ENCODE results near the gene SAMD10.
"Not testable (repeated sequence)": the region's sequence is repeated elsewhere in the genome, so short reads cannot be mapped to it uniquely, and the experiment has no call there.

The SAMD10 gene

GRCh38 chr20:63974402-63975200, 4.8 kb downstream of the SAMD10 start:
- no peak overlapping the region for H3K4me3 ChIP-seq (ENCODE audit: extremely low read depth, insufficient read depth, low read length, poor library complexity, severe bottlenecking)
- H3K4me1 ChIP-seq (ENCODE audit: control insufficient read depth, insufficient read depth, low read length, poor library complexity, severe bottlenecking), result peaks cover 8% of the 10 kb centered on the region
- WGBS, 2 experiments (ENCODE audit: insufficient coverage in 2 of 2), result 79 to 84% methylated on average over 12 to 16 of the region's 19 CpGs
- H3K36me3 ChIP-seq (ENCODE audit: control insufficient read depth, insufficient read depth, low read length), result no peaks in the 10 kb centered on the region
- H3K9me3 ChIP-seq (ENCODE audit: control insufficient read depth, low read length), result no peaks in the 10 kb centered on the region
- no peak overlapping the region for H3K27ac ChIP-seq (ENCODE audit: low read depth, low read length, severe bottlenecking)

GRCh38 chr20:63973636-63974401, 5.6 kb downstream of the SAMD10 start:
- no peak overlapping the region for H3K4me3 ChIP-seq (ENCODE audit: extremely low read depth, insufficient read depth, low read length, poor library complexity, severe bottlenecking)
- H3K4me1 ChIP-seq (ENCODE audit: control insufficient read depth, insufficient read depth, low read length, poor library complexity, severe bottlenecking), result peaks cover 11% of the 10 kb centered on the region
- no peaks in the 10 kb centered on the region for H3K9me3 ChIP-seq (ENCODE audit: control insufficient read depth, low read length)
- 17 to 18% methylated on average over 28 to 32 of the region's 37 CpGs for WGBS, 2 experiments (ENCODE audit: insufficient coverage in 2 of 2)
- no peak overlapping the region for H3K27ac ChIP-seq (ENCODE audit: low read depth, low read length, severe bottlenecking)
- H3K36me3 ChIP-seq (ENCODE audit: control insufficient read depth, insufficient read depth, low read length), result no peaks in the 10 kb centered on the region

- Histone ChIP-seq H3K4me3 (ENCODE audit: extremely low read depth, insufficient read depth, low read length, poor library complexity, severe bottlenecking) (no peak overlapping the region), H3K27ac (ENCODE audit: low read depth, low read length, severe bottlenecking) (no peak overlapping the region), H3K9me3 (ENCODE audit: control insufficient read depth, low read length) (no peaks in the 10 kb centered on the region), H3K4me1 (ENCODE audit: control insufficient read depth, insufficient read depth, low read length, poor library complexity, severe bottlenecking) (peaks cover 7% of the 10 kb centered on the region), H3K36me3 (ENCODE audit: control insufficient read depth, insufficient read depth, low read length) (peaks cover 3% of the 10 kb centered on the region)
- WGBS, 2 experiments (ENCODE audit: insufficient coverage in 2 of 2), result 95 to 100% methylated on average over 2 to 3 of the region's 3 CpGs
Observed at GRCh38 chr20:63973160-63973479, 6.3 kb downstream of the SAMD10 start.

GRCh38 chr20:63972312-63973159, 6.9 kb downstream of the SAMD10 start:
- H3K4me3 ChIP-seq (ENCODE audit: extremely low read depth, insufficient read depth, low read length, poor library complexity, severe bottlenecking), result no peak overlapping the region
- no peaks in the 10 kb centered on the region for H3K9me3 ChIP-seq (ENCODE audit: control insufficient read depth, low read length)
- H3K36me3 ChIP-seq (ENCODE audit: control insufficient read depth, insufficient read depth, low read length), result peaks cover 9% of the 10 kb centered on the region
- no peak overlapping the region for H3K27ac ChIP-seq (ENCODE audit: low read depth, low read length, severe bottlenecking)
- H3K4me1 ChIP-seq (ENCODE audit: control insufficient read depth, insufficient read depth, low read length, poor library complexity, severe bottlenecking), result peaks cover 4% of the 10 kb centered on the region
- 88 to 89% methylated on average over 15 to 17 of the region's 18 CpGs for WGBS, 2 experiments (ENCODE audit: insufficient coverage in 2 of 2)

GRCh38 chr20:63971960-63972311, 7.5 kb downstream of the SAMD10 start:
- whole genome bisulfite sequencing, 2 experiments (ENCODE audit: insufficient coverage in 2 of 2), result 86 to 96% methylated on average over 6 of the region's 10 CpGs
- not testable (repeated sequence) for H3K9me3 ChIP-seq (ENCODE audit: control insufficient read depth, low read length); H3K27ac ChIP-seq (ENCODE audit: low read depth, low read length, severe bottlenecking); H3K4me3 ChIP-seq (ENCODE audit: extremely low read depth, insufficient read depth, low read length, poor library complexity, severe bottlenecking); H3K4me1 ChIP-seq (ENCODE audit: control insufficient read depth, insufficient read depth, low read length, poor library complexity, severe bottlenecking)
- peaks cover 13% of the 10 kb centered on the region for H3K36me3 ChIP-seq (ENCODE audit: control insufficient read depth, insufficient read depth, low read length)

GRCh38 chr20:63970714-63971431, 8.6 kb downstream of the SAMD10 start:
- Histone ChIP-seq H3K4me3 (ENCODE audit: extremely low read depth, insufficient read depth, low read length, poor library complexity, severe bottlenecking) (no peak overlapping the region), H3K4me1 (ENCODE audit: control insufficient read depth, insufficient read depth, low read length, poor library complexity, severe bottlenecking) (peaks cover 4% of the 10 kb centered on the region), H3K9me3 (ENCODE audit: control insufficient read depth, low read length) (no peaks in the 10 kb centered on the region), H3K36me3 (ENCODE audit: control insufficient read depth, insufficient read depth, low read length) (peaks cover 24% of the 10 kb centered on the region), H3K27ac (ENCODE audit: low read depth, low read length, severe bottlenecking) (no peak overlapping the region)
- WGBS, 2 experiments (ENCODE audit: insufficient coverage in 2 of 2), result 90 to 100% methylated on average over 3 of the region's 5 CpGs

GRCh38 chr20:63969838-63970713, 9.4 kb downstream of the SAMD10 start, which contains the start of gene ZNF512B:
ZNF512B (minus strand) TSS chr20:63969930; CDS start chr20:63967950, 1,980 bp downstream.
- Histone ChIP-seq H3K27ac (ENCODE audit: low read depth, low read length, severe bottlenecking) (no peak within 1 kb of the TSS), H3K4me1 (ENCODE audit: control insufficient read depth, insufficient read depth, low read length, poor library complexity, severe bottlenecking) (peaks cover 4% of the 10 kb centered on the region), H3K36me3 (ENCODE audit: control insufficient read depth, insufficient read depth, low read length) (peaks cover 24% of the 10 kb centered on the region), H3K9me3 (ENCODE audit: control insufficient read depth, low read length) (no peaks in the 10 kb centered on the region), H3K4me3 (ENCODE audit: extremely low read depth, insufficient read depth, low read length, poor library complexity, severe bottlenecking) (peak within 1 kb of the TSS; percentile 48)
- 5 to 7% methylated on average over 36 to 37 of the region's 73 CpGs for WGBS, 2 experiments (ENCODE audit: insufficient coverage in 2 of 2)

- no peaks in the 10 kb centered on the region for H3K9me3 ChIP-seq (ENCODE audit: control insufficient read depth, low read length)
- H3K27ac ChIP-seq (ENCODE audit: low read depth, low read length, severe bottlenecking), result no peak overlapping the region
- H3K4me1 ChIP-seq (ENCODE audit: control insufficient read depth, insufficient read depth, low read length, poor library complexity, severe bottlenecking), result peaks cover 4% of the 10 kb centered on the region
- H3K36me3 ChIP-seq (ENCODE audit: control insufficient read depth, insufficient read depth, low read length), result peaks cover 28% of the 10 kb centered on the region
- 3 to 4% methylated on average over 37 to 42 of the region's 70 CpGs for WGBS, 2 experiments (ENCODE audit: insufficient coverage in 2 of 2)
- H3K4me3 ChIP-seq (ENCODE audit: extremely low read depth, insufficient read depth, low read length, poor library complexity, severe bottlenecking), result peak overlapping the region; percentile 45
Observed at GRCh38 chr20:63968928-63969760, 10.3 kb downstream of the SAMD10 start.
